Measurements from ENCODE around the gene TRAPPC5.

DNA sequence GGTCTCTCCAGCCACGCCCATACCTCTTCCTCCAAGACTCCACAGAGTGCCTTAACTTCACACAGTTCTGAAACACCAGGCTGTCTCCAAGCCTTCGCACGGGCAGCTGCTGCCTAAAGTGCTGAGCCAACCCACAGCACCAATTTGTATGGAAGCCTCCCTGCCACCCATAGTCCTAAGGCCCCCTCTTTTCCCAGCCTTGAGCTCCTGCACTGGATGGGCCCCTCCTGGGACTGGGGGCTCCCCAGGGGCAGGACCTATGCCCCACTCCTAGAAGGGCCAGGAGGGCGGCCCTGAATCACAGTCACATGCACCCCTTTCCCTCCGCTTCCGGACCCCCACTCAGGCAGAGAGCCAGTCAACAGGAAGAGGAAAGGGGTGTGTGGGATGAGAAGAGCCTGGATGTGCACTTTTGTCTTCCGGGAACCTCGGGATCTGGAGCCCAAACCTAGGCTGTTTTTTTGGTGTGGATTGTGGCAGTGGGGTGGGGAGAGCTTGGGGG is 26.4 kb downstream of the TRAPPC5 start:
- TF ChIP-seq, protein P1, sequence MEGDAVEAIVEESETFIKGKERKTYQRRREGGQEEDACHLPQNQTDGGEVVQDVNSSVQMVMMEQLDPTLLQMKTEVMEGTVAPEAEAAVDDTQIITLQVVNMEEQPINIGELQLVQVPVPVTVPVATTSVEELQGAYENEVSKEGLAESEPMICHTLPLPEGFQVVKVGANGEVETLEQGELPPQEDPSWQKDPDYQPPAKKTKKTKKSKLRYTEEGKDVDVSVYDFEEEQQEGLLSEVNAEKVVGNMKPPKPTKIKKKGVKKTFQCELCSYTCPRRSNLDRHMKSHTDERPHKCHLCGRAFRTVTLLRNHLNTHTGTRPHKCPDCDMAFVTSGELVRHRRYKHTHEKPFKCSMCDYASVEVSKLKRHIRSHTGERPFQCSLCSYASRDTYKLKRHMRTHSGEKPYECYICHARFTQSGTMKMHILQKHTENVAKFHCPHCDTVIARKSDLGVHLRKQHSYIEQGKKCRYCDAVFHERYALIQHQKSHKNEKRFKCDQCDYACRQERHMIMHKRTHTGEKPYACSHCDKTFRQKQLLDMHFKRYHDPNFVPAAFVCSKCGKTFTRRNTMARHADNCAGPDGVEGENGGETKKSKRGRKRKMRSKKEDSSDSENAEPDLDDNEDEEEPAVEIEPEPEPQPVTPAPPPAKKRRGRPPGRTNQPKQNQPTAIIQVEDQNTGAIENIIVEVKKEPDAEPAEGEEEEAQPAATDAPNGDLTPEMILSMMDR (conservative IDR thresholded peaks at IDR 0.05; ENCODE audit: low read depth, low read length) = no peak
- TF ChIP-seq EZH2 (IDR thresholded peaks at IDR 0.05; ENCODE audit: borderline replicate concordance, low read depth, low read length, poor library complexity, severe bottlenecking) = no peak

Data from A673 (cell line).